SK-N-SH treated with all-trans-retinoic acid at 6 μM for 48 hours (cell line): ENCODE data around the gene GCNT2.
"Not testable (repeated sequence)": the region's sequence is repeated elsewhere in the genome, so short reads cannot be mapped to it uniquely, and the experiment has no call there.

Source experiments
- ARNTL ChIP-seq: fragments of 450-650 bp; formaldehyde crosslinking; IDR thresholded peaks from 2 replicates; pipeline ENCODE4 v1.5.0; 2020; ENCODE audit warnings: low read depth, mild to moderate bottlenecking, moderate library complexity, borderline replicate concordance
- ISL1 ChIP-seq: fragments of 250-450 bp; sonication (Bioruptor Pico); IDR thresholded peaks from 2 replicates; pipeline ENCODE4 v2.1.2; 2022; ENCODE audit warnings: mild to moderate bottlenecking, moderate library complexity
- OSR1 ChIP-seq: fragments of 250-450 bp; sonication (Bioruptor Pico); IDR thresholded peaks from 2 replicates; pipeline ENCODE4 v1.8.0; 2022; ENCODE audit warnings: moderate library complexity, mild to moderate bottlenecking, inconsistent platforms
- ZFP30 ChIP-seq: fragments of 450-650 bp; formaldehyde crosslinking; IDR thresholded peaks from 2 replicates; pipeline ENCODE4 v1.5.0; 2022; ENCODE audit warnings: mild to moderate bottlenecking, moderate library complexity
- TF ChIP-seq, protein P1 (sequence below): fragments of 250-450 bp; sonication (Bioruptor Pico); IDR thresholded peaks from 2 replicates; pipeline ENCODE4 v1.5.1; 2021; ENCODE audit warnings: mild to moderate bottlenecking, moderate library complexity
- TF ChIP-seq, protein P2 (sequence below): fragments of 250-450 bp; sonication (Bioruptor Pico); IDR thresholded peaks from 2 replicates; pipeline ENCODE4 v1.5.0; 2020; ENCODE audit warnings: mild to moderate bottlenecking, moderate library complexity

DNA sequence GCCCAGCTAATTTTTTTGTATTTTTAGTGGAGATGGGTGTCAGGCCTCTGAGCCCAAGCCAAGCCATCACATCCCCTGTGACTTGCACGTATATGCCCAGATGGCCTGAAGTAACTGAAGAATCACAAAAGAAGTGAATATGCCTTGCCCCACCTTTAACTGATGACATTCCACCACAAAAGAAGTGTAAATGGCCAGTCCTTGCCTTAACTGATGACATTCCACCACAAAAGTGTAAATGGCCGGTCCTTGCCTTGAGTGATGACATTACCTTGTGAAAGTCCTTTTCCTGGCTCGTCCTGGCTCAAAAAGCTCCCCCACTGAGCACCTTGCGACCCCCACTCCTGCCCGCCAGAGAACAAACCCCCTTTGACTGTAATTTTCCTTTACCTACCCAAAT lies 54.4 kb downstream of the GCNT2 start:
- not testable (repeated sequence) for TF ChIP-seq ISL1, ZFP30, OSR1, ARNTL (CRISPR knock-in tag)
- TF ChIP-seq, protein P1, sequence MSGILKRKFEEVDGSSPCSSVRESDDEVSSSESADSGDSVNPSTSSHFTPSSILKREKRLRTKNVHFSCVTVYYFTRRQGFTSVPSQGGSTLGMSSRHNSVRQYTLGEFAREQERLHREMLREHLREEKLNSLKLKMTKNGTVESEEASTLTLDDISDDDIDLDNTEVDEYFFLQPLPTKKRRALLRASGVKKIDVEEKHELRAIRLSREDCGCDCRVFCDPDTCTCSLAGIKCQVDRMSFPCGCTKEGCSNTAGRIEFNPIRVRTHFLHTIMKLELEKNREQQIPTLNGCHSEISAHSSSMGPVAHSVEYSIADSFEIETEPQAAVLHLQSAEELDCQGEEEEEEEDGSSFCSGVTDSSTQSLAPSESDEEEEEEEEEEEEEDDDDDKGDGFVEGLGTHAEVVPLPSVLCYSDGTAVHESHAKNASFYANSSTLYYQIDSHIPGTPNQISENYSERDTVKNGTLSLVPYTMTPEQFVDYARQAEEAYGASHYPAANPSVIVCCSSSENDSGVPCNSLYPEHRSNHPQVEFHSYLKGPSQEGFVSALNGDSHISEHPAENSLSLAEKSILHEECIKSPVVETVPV (CRISPR knock-in tag), result not testable (repeated sequence)
- TF ChIP-seq, protein P2, sequence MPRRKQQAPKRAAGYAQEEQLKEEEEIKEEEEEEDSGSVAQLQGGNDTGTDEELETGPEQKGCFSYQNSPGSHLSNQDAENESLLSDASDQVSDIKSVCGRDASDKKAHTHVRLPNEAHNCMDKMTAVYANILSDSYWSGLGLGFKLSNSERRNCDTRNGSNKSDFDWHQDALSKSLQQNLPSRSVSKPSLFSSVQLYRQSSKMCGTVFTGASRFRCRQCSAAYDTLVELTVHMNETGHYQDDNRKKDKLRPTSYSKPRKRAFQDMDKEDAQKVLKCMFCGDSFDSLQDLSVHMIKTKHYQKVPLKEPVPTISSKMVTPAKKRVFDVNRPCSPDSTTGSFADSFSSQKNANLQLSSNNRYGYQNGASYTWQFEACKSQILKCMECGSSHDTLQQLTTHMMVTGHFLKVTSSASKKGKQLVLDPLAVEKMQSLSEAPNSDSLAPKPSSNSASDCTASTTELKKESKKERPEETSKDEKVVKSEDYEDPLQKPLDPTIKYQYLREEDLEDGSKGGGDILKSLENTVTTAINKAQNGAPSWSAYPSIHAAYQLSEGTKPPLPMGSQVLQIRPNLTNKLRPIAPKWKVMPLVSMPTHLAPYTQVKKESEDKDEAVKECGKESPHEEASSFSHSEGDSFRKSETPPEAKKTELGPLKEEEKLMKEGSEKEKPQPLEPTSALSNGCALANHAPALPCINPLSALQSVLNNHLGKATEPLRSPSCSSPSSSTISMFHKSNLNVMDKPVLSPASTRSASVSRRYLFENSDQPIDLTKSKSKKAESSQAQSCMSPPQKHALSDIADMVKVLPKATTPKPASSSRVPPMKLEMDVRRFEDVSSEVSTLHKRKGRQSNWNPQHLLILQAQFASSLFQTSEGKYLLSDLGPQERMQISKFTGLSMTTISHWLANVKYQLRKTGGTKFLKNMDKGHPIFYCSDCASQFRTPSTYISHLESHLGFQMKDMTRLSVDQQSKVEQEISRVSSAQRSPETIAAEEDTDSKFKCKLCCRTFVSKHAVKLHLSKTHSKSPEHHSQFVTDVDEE (CRISPR knock-in tag), result not testable (repeated sequence)
